Breast epithelium (tissue), 4 donors: ENCODE measurements around the gene CEP131. TPM values are rescaled to one million over a fixed set of nuclear protein-coding genes. Genes with fewer than 3 reads are reported as not detected.

Source experiments
- DNase-seq, 2 donors: peaks; one replicate each; pipeline ENCODE4 v3.0.0-alpha.2; 2019; ENCODE audit warnings: low spot score in 2 of 2
- H3K27ac ChIP-seq, 2 donors: fragments of 200-600 bp; sonication (generic) in 1 of 2; one replicate each; pipeline ENCODE4 v1.5.1; 2016 to 2019; ENCODE audit warnings: mild to moderate bottlenecking in 1 of 2
- H3K27me3 ChIP-seq, 2 donors: fragments of 200-600 bp; sonication (generic) in 1 of 2; one replicate each; pipeline versions ENCODE4 v1.5.1 to v1.6.0; 2017 to 2019; ENCODE audit warnings: control low read depth in 1 of 2, mild to moderate bottlenecking in 1 of 2
- H3K36me3 ChIP-seq: fragments of 200-600 bp; one replicate; pipeline ENCODE4 v1.5.1; 2019
- H3K4me1 ChIP-seq, 2 donors: fragments of 200-600 bp; sonication (generic); one replicate each; pipeline ENCODE4 v1.5.1; 2016 to 2019; ENCODE audit warnings: control low read depth in 1 of 2
- H3K4me3 ChIP-seq, 3 donors: fragments of 200-600 bp; sonication (generic); 1 replicate in 2 of 3; 2 replicates in 1 of 3; pipeline ENCODE4 v1.5.1; 2016 to 2019; ENCODE audit warnings: mild to moderate bottlenecking in 3 of 3, moderate library complexity in 2 of 3
- H3K9me3 ChIP-seq, 2 donors: fragments of 200-600 bp; sonication (generic) in 1 of 2; one replicate each; pipeline ENCODE4 v1.5.1; 2016 to 2019; ENCODE audit warnings: control low read depth in 1 of 2
- POLR2A ChIP-seq: fragments of 450-650 bp; IDR thresholded peaks from one replicate; pipeline ENCODE4 v1.6.1; 2016; ENCODE audit warnings: antibody characterized with exemption, mild to moderate bottlenecking, moderate library complexity
- POLR2AphosphoS5 ChIP-seq, 3 donors: sonication (generic); formaldehyde crosslinking; IDR thresholded peaks; one replicate each; pipeline ENCODE4 v1.6.1; 2017; ENCODE audit warnings: antibody characterized with exemption in 3 of 3
- intact Hi-C: fragments of 100-400 bp; cut with DNase I; formaldehyde crosslinking; loops from one replicate; pipeline ENCODE4 v1.15.1; 2023; ENCODE audit warnings: low total_unique reads
- total RNA-seq, 3 donors: library from RNA; depleted of rRNA; stranded (reverse); fragments of >200 nt; gene quantifications; one replicate each; pipeline ENCODE4 v1.1.0, GENCODE V29; 2016
- TF ChIP-seq, protein P1 (sequence below), 3 donors: fragments of 450-650 bp; IDR thresholded peaks; one replicate each; pipeline ENCODE4 v1.5.1; 2016 to 2017; ENCODE audit warnings: antibody characterized with exemption in 3 of 3, mild to moderate bottlenecking in 3 of 3, moderate library complexity in 3 of 3

CEP131 gene
- total RNA-seq, 3 donors from 2014 or later, result 6.9 to 12.8 (median 9.7) TPM

DNA sequence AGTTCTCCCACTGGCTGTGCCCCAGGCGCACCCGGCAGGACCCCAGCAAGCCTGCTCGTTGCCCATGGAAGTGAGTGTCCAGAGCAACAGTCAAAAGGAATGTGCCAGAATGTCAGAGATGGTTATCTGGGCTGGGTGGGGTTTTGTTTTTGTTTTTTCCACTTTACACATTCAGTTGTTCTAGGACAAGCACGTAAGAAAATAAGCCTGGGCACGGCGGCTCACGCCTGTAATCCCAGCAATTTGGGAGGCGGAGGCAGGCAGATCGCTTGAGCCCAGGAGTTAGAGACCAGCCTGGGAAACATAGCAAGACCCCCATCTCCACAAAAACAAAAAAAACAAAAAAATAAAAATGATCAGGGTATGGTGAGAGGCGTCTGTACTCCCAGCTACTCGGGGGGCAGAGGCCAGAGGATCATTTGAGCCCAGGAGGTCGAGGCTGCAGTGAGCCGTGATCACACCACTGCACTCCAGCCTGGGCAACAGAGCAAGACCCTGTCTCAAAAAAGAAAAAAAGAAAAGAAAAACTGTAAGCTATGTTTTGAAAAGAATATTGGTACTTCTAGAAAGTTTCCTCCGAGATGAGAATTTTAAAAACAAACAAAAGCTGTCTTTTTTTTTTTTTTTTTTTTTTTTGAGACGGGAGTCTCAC lies 24.7 kb upstream of the CEP131 start:
- H3K36me3 ChIP-seq, result no peaks in the 10 kb centered on the region
- intact Hi-C loops, result no loop called here
- DNase-seq, result no peak
- no peak overlapping the region for H3K27ac ChIP-seq
- TF ChIP-seq POLR2A (no peak), POLR2AphosphoS5 (IDR thresholded peaks at IDR 0.05) (no peak)
- TF ChIP-seq, protein P1, sequence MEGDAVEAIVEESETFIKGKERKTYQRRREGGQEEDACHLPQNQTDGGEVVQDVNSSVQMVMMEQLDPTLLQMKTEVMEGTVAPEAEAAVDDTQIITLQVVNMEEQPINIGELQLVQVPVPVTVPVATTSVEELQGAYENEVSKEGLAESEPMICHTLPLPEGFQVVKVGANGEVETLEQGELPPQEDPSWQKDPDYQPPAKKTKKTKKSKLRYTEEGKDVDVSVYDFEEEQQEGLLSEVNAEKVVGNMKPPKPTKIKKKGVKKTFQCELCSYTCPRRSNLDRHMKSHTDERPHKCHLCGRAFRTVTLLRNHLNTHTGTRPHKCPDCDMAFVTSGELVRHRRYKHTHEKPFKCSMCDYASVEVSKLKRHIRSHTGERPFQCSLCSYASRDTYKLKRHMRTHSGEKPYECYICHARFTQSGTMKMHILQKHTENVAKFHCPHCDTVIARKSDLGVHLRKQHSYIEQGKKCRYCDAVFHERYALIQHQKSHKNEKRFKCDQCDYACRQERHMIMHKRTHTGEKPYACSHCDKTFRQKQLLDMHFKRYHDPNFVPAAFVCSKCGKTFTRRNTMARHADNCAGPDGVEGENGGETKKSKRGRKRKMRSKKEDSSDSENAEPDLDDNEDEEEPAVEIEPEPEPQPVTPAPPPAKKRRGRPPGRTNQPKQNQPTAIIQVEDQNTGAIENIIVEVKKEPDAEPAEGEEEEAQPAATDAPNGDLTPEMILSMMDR (IDR thresholded peaks at IDR 0.05), result no peak
- no peaks in the 10 kb centered on the region for H3K9me3 ChIP-seq
- H3K27me3 ChIP-seq, result no peaks in the 10 kb centered on the region
- no peaks in the 10 kb centered on the region for H3K4me1 ChIP-seq
- H3K4me3 ChIP-seq, result no peak overlapping the region

DNA sequence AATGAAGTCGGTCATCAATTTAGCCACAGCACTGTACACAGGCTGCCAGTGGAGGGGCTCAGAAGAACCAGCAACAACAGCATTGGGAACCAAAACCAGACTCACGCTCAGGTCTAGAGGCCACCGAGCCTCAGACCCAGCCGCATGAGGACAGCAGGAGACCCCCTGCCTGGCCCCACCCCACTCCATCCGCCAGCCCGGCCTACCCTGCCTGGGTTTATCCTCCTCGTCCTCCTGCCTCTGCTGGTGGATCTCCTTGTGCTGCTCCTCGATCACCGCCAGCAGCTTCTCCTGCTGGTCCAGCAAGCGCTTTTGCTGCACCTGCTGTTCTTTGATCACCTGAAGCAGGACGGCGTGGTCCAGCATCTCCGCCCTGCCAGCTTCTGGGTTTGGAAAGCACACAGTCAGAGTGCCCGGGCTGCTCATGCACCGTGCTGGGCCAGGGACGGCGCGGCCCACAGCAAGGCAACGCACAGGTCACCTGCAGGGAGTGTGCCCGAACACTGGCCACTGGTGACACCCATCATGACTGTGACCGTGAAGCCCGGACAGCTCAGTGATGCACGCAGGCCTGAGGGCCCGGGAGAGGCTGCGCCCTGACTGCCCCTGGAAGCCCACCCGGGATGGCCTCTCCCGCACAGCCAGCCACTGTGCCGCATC lies 24.0 kb upstream of the CEP131 start:
- no peak for TF ChIP-seq POLR2AphosphoS5 (IDR thresholded peaks at IDR 0.05)
- TF ChIP-seq, protein P1 (IDR thresholded peaks at IDR 0.05), result no peak
- TF ChIP-seq POLR2A, result no peak
- no peaks in the 10 kb centered on the region for H3K36me3 ChIP-seq
- no peaks in the 10 kb centered on the region for H3K27me3 ChIP-seq
- H3K4me1 ChIP-seq, result no peaks in the 10 kb centered on the region
- intact Hi-C loops, result no loop called here
- DNase-seq, result no peak
- H3K27ac ChIP-seq, result no peak overlapping the region
- H3K9me3 ChIP-seq, result no peaks in the 10 kb centered on the region
- H3K4me3 ChIP-seq, result no peak overlapping the region

DNA sequence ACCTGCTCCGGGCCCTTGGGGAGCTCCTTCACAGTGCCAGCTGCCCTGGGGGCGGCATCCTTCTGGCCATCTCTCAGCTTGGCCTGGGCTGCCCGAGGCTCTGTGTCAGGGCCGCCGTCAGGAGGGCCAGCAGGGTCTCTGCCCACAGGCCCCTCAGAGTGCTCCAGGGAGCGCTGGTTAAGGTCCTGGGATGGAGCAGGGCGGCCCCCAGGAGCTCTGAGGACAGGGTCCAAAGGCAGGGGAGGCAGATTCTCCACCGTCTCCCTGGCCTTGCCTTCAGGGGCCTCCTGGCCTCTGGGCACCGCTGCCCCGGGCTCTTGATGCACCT lies 23.5 kb upstream of the CEP131 start:
- Histone ChIP-seq H3K27ac (no peak overlapping the region), H3K36me3 (no peaks in the 10 kb centered on the region), H3K4me3 (no peak overlapping the region), H3K9me3 (no peaks in the 10 kb centered on the region), H3K4me1 (no peaks in the 10 kb centered on the region), H3K27me3 (no peaks in the 10 kb centered on the region)
- intact Hi-C loops, result no loop called here
- no peak for DNase-seq
- TF ChIP-seq POLR2AphosphoS5 (IDR thresholded peaks at IDR 0.05) (no peak), POLR2A (no peak)
- TF ChIP-seq, protein P1 (IDR thresholded peaks at IDR 0.05), result no peak

DNA sequence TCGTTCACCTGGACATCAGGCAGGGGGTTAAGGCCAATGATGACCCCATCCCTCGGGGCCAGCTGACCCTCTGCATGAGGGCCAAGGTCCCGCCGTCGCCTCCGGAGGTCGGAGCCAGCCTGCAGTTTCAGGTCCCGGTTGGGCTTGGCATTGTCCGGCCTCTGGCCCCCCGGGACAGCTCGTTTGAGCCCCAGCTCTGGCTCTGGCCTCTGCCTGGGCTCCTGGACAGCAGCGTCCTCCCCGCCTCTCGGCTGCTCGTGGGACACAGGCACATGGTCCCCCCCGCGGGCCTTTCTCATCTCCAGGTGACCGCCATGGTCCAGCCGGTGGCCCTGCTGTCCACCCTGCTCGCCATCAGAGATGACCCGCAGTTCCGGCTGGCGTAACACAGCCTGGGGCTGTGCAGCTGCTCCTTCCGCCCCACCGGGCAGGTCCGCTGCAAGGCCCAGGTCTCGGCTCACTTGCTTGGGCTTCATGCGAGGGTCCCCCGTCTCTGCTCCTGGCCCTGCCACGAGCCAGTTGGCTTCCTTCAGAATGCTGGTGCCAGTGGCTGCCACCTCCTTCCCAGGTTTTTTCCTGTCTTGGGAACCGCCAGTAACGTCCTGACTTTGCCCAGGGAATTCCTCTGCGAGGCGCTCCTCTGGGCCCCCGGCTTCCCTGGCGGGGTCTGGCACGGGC lies 23.0 kb upstream of the CEP131 start:
- Histone ChIP-seq H3K36me3 (no peaks in the 10 kb centered on the region), H3K9me3 (no peaks in the 10 kb centered on the region), H3K4me1 (no peaks in the 10 kb centered on the region), H3K27me3 (no peaks in the 10 kb centered on the region), H3K27ac (no peak overlapping the region), H3K4me3 (no peak overlapping the region)
- TF ChIP-seq POLR2A, result no peak
- TF ChIP-seq POLR2AphosphoS5 (IDR thresholded peaks at IDR 0.05), result no peak
- TF ChIP-seq, protein P1 (IDR thresholded peaks at IDR 0.05), result no peak
- DNase-seq, result no peak
- intact Hi-C loops, result no loop called here

DNA sequence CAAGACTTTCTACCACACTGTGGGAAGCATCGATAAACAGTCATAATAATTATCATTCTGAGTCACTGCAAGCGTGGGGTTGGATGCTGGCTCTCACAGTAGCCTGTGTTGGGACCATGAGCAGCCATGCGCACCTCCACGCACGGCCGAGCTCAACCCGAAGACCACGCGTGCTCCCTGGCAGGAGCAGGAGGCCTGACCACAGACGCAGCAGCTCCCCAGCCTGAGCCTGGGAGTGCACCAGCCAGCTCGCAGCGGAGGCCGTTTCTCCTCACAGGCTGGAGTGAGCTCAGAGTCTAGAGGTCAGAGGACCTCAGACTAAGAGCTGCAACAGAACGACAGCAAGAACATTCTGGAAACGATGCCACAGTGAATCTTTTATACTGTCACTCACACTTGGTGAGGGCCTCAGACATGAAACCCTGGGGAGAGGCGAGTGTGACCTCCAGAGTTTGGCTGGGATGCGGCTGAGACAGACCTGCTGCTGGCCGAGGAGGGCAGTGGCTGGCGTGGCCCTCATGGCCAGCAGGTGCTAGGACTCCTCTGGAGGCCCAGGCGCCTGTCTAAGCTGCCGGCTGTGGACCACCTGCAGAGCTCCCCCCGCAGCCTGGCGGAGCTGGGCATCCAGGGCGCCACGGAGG lies 22.4 kb upstream of the CEP131 start:
- H3K4me3 ChIP-seq, result no peak overlapping the region
- H3K27ac ChIP-seq, result no peak overlapping the region
- H3K9me3 ChIP-seq, result no peaks in the 10 kb centered on the region
- H3K36me3 ChIP-seq, result no peaks in the 10 kb centered on the region
- no peaks in the 10 kb centered on the region for H3K27me3 ChIP-seq
- intact Hi-C loops, result no loop called here
- no peak for DNase-seq
- TF ChIP-seq POLR2AphosphoS5 (IDR thresholded peaks at IDR 0.05) (no peak), POLR2A (no peak)
- TF ChIP-seq, protein P1 (IDR thresholded peaks at IDR 0.05), result no peak
- H3K4me1 ChIP-seq, result no peaks in the 10 kb centered on the region
